GM12892 (cell line): ENCODE results near the gene ZG16.
A peak's percentile ranks its signal among the peaks of the same experiment; 100 is the strongest.

ENCODE experiments used
- DNase-seq: peaks from one replicate; pipeline ENCODE4 v3.0.0; 2011; ENCODE audit not compliant: insufficient read length
- FAIRE-seq: peaks from 2 replicates; lab custom pipeline; 2011; peaks lifted over from hg19 to GRCh38; lab: Jason Lieb, UNC
- POLR2A ChIP-seq: IDR thresholded peaks from 2 replicates; pipeline ENCODE4 v1.6.1; 2011; ENCODE audit warnings: low read depth, low read length, control low read depth
- POLR2AphosphoS5 ChIP-seq: IDR thresholded peaks from 2 replicates; pipeline ENCODE4 v1.6.1; 2011; ENCODE audit warnings: low read depth, low read length, control low read depth
- TAF1 ChIP-seq: IDR thresholded peaks from 2 replicates; pipeline ENCODE4 v1.6.1; 2011; ENCODE audit warnings: low read depth, mild to moderate bottlenecking, control low read depth, low read length, borderline replicate concordance

Gene ZG16

DNA sequence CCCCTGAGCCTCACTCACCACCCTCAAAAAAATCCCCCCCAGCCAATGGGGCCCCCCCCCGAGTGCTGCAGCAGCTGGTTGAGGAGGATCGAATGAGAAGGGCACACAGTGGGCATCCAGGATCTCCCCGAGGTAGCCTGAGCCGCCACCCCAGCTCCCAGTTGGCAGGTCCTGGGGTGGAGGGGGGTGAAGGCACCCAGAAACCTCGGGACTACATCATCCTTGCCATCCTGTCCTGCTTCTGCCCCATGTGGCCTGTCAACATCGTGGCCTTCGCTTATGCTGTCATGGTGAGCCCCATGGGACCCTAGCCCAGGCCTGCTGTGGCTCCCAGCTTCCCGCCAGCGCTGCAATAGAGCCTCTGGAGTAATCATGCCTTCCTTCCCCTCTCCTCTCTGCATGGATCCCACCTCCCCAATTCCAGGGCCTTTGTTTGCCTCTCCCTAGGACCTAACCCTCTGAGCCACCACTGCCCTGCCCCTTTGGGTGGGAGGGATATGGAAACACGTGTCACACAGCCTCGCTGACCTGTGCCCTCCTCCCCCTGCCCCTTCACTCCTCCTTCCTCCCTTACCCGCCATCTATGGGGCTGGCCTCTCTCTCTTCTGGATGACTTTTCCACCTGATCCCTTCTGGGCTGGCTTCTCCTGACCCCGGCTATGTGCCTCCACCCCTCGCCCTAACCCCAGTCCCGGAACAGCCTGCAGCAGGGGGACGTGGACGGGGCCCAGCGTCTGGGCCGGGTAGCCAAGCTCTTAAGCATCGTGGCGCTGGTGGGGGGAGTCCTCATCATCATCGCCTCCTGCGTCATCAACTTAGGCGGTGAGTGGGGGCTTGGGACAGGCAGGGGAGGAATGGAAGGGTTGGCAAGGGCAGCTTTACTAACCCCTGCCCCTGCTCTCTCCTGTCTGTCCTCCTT lies 35.8 kb downstream of the ZG16 start:
- DNase-seq: no peak
- FAIRE-seq: no peak
- TF ChIP-seq POLR2AphosphoS5 (no peak), POLR2A (no peak), TAF1 (no peak)

DNA sequence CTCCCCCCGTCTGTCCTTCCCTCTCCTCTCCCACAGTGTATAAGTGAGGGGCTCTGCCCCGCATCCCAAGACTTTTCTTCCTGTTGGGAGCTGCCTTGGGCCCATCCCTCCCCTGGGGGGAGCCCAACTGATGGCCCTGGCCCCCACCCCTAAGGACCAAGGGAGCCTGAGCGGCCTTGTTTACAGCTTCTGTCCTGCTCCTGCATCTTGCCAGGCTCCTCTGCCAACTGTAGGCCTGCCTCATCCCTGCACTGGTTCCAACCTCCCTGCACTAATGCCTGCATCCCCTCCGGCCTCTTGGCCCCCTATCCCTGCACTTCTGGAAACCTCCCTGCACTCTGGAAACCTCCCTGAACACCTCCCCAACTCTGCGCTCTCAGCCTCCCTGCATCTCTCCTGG lies 36.5 kb downstream of the ZG16 start:
- no peak for TF ChIP-seq TAF1
- TF ChIP-seq POLR2AphosphoS5: no peak
- TF ChIP-seq POLR2A: no peak
- FAIRE-seq: no peak
- DNase-seq: no peak

DNA sequence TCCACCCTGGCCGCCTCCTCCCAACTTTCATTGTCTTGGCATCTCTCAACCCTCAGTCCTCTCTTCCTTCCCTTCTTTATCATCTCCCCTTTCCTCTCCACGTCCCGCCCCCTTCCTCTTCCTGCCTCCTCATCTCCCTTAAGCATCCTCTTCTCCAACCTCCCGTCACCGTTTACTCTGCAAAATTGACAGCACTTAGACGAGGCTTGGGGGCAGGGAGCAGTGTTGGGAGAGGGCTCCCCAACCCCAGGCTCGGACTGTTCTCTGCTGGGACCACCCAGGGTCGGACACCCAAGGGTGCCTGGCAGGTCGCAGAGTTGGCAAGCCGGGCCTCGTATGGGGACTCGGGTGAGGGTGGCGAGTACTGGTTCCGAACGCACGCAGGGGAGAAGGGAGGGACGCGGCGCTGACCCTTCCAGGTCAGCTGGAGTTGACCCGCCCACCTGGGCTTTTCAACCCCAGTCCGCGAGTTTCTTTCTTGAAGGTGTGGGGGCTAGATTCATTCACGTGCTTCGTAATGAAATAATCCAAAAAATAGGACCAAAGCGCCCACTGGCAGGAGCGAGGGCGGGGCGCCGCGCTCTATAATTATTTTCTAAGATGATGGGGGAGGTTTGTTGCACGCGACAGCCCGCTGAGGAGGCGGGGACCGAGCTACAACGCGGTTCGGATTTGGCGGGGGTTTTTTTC lies 37.1 kb downstream of the ZG16 start:
- FAIRE-seq (no peak), DNase-seq (no peak)
- TF ChIP-seq POLR2AphosphoS5: no peak
- no peak for TF ChIP-seq TAF1

DNA sequence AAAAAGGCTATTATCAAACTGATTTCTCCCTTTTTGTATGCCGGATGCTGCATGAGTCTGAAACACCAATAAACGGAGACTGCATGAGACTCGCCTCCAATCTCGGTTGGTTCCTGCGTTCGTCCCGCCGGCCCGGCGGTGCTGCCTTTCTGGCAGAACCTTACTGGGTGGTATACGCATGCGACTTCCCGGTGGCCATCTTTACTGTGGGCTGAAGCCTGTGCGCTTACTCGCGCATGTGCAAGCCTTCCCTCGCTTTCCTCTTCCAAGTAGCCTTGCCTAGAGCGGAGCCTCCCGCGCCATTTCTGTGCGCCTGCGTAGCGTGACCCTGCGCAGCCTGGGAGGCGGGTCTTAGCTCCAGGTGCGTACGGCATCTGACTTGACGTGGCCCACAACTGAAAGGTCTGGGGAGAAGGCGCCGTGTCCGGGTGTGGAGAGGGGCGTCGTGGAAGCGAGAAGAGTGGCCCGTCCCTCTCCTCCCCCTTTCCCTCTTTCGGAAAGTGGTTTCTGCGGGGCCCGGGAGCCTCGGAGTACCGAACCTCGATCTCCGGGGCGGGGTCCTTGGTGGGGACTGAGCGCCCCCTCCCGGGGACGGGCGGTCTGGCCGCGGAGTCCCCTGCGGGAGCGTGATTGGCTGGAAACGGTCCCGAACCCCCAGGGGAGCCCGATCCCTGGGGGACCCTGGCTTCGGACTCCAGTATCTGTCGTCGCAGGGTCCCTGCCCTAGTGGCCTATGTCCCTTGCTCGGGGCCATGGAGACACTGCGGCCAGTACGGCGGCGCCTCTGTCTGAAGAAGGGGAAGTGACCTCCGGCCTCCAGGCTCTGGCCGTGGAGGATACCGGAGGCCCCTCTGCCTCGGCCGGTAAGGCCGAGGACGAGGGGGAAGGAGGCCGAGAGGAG lies 38.0 kb downstream of the ZG16 start, which contains the start of gene PAGR1:
Gene PAGR1 (plus strand): TSS at position 360 of the 901 bp plus-strand sequence. CDS start 374 bp downstream, at position 734.
- peak; percentile 98 for FAIRE-seq
- peak; percentile 62; the same call in 1 of the 2 replicates for TF ChIP-seq TAF1
- peak; percentile 86 for TF ChIP-seq POLR2AphosphoS5
- TF ChIP-seq POLR2A: peak; percentile 83

DNA sequence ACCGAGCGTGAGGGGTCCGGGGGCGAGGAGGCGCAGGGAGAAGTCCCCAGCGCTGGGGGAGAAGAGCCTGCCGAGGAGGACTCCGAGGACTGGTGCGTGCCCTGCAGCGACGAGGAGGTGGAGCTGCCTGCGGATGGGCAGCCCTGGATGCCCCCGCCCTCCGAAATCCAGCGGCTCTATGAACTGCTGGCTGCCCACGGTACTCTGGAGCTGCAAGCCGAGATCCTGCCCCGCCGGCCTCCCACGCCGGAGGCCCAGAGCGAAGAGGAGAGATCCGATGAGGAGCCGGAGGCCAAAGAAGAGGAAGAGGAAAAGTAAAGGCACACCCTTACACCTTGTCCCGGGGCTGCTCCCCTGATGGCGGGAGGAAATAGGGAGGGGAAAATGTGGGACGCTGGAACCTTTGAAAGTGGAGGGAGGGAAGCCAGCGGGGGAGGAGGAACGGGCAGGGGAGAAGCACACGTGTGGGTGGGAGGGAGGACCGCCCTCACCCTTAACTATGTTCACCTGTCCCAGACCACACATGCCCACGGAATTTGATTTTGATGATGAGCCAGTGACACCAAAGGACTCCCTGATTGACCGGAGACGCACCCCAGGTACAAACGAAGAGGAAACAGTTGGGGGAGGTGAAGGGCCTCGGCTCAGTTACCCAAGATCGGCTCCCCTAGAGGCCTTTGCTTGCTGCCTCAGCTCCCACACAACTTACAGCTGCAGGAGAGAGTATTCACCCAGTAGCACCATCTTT lies 38.8 kb downstream of the ZG16 start:
- DNase-seq (peak; percentile 62), FAIRE-seq (peak; percentile 67)
- TF ChIP-seq POLR2AphosphoS5: no peak
- no peak for TF ChIP-seq TAF1
- TF ChIP-seq POLR2A: no peak

More for the DNA sequence above, 38.0 kb downstream of the ZG16 start, which contains the start of gene PAGR1:
- peak; percentile 96 for DNase-seq

DNA sequence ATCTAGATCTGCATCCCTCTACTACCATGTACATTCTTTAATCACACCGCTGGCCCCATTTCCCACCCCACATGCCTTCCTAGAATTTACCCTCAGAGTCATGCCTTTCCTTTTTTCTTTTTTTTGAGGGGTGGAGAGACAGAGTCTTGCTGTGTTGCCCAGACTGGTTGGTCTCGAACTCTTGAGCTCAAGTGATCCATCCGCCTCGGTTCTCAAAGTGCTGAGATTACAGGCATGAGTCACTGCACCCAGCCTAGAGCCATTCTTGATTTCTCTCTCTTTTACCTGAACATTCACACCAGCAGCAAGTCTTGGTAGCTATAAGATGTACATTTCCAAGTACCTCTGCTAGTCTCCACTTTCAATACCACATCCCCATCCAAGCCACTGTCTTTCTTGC lies 40.0 kb downstream of the ZG16 start:
- TF ChIP-seq POLR2AphosphoS5: no peak
- no peak for TF ChIP-seq POLR2A
- no peak for TF ChIP-seq TAF1
- FAIRE-seq: no peak
- no peak for DNase-seq

DNA sequence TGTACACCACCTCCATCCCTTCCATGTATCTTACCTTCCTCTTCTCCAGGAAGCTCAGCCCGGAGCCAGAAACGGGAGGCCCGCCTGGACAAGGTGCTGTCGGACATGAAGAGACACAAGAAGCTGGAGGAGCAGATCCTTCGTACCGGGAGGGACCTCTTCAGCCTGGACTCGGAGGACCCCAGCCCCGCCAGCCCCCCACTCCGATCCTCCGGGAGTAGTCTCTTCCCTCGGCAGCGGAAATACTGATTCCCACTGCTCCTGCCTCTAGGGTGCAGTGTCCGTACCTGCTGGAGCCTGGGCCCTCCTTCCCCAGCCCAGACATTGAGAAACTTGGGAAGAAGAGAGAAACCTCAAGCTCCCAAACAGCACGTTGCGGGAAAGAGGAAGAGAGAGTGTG lies 41.5 kb downstream of the ZG16 start:
- TF ChIP-seq POLR2AphosphoS5 (no peak), POLR2A (no peak), TAF1 (no peak)
- DNase-seq (no peak), FAIRE-seq (no peak)

DNA sequence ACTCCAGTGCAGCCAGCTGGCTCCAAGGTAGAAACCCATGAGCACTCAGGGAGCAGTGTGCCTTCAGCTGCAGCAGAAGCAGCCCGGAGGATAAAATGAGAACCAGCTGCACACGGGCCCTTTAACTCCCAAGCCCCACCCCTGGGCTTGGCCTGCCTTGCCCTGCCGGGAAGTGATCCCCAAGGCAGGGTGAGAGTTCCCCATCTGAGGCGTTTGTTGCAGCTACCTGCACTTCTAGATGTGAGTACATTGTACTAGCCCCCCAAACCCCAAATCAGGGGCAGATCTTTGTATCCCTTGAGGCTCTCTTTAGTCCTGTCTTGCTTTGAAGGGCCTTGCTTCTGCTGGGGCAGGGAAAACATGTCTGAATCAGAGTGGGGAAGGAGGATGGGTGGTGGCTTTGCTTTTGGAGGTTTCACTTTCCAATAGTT lies 42.2 kb downstream of the ZG16 start, which contains the start of gene MVP:
Gene MVP (plus strand): TSS at position 192 of the 431 bp plus-strand sequence. CDS start 10,088 bp downstream, outside the sequence.
- peak; percentile 73 for DNase-seq
- TF ChIP-seq TAF1 (0 out of 2 replicates have a peak, but pooled peaks have one; percentile 39), POLR2AphosphoS5 (peak; percentile 55; the same call in 1 of the 2 replicates), POLR2A (peak; percentile 53; the same call in 1 of the 2 replicates)
- FAIRE-seq: peak; percentile 78

DNA sequence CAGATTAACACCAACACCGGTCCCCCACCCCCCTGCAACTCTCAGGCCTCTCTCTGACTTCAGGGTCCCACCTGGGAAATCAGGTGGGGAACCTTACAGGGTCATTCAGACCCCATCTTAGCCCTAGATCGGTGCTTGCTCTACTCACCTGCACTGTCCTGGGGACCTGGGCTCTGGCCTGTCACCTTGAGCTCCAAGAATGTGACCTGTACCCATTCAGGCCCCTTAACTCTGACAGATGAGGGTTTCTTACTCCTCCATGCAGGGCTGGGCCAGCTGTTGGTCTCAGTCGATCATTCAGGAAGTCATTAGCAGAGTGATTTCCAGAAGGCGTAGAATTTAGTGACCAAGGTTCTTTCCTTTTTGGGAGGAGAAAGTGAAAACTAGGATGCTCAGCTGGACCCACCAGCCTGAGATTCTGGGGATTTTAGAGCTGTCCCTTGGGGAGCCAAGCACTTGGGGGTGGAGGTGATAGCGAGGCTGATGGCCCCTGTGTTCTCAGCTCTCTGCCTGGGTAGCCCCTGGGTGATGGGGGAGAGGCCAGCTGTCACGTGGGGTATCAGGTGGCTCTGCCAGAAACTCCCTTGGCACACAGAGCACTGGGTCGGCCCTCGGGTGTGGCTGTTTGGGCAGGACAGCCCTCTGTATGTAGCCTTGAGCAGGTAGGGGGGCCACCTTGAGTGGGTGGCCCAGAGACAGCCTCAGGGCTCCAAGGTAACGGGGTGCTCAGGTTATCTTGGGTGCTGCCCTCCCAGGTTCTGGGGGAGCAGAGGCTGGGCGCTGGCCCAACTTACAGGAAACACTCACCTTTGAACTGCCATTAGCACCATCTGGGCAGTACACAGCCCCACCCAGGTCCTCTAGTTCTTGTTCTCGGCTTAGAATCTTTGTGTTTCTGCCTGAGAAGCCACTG lies 42.9 kb downstream of the ZG16 start:
- FAIRE-seq: peak; percentile 70
- TF ChIP-seq TAF1: 0 out of 2 replicates have a peak, but pooled peaks have one; percentile 56
- TF ChIP-seq POLR2AphosphoS5: peak; percentile 66; the same call in 1 of the 2 replicates
- peak; percentile 72; the same call in 1 of the 2 replicates for TF ChIP-seq POLR2A
- DNase-seq: peak; percentile 64
